ENCODE data around the gene BARHL2. TPM values are rescaled to one million over a fixed set of nuclear protein-coding genes. Genes with fewer than 3 reads are reported as not detected.

The BARHL2 gene
- polyA plus RNA-seq, 1 donor (not counting 4 experiments of a cell fraction or from before 2014, with no cell fraction given) = not detected

DNA sequence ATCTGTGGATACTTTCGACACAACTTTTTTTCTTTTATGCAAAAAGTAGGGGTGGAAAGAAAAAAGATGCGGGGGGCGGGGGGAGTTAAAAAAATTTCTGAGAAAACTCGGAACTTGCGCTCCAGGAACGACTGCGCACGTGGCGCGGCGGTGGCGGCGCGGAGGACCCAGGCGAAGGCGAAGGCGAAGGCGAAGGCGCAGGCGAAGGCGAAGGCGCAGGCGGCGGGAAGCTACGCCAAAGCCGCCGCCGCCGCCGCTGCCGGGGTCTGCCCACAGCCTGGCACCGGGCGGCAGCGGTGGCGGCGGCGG, 208 bp upstream of the BARHL2 start:
- H3K27me3 ChIP-seq (ENCODE audit: control insufficient read depth, extremely low read depth, insufficient read depth, low read length) = peaks cover 90% of the 10 kb centered on the region
- FAIRE-seq = no peak

DNA sequence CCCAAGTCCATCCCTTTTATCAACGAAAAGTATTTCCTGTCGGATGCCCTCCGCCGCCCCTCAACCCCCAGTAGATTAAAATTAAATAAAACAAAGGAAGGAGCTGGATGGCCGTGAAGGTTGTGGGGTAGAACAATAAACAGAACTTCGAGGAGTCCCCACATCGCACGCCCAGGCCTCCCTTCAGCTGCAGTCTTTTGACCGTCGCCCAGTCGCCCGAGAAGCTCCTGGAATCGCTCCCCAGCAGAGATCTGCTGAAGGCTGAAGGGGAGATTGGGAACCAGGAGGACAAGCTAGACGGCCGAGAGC, 905 bp downstream of the BARHL2 start:
- DNase-seq (ENCODE audit: low read depth, low spot score) (no peak), FAIRE-seq (no peak)
- Histone ChIP-seq H3K27ac (ENCODE audit: control insufficient read depth, insufficient read depth, low read length) (no peak overlapping the region), H3K4me1 (ENCODE audit: control insufficient read depth, extremely low read depth, insufficient read depth, low read length) (no peaks in the 10 kb centered on the region), H3K4me2 (ENCODE audit: control insufficient read depth, extremely low read depth, insufficient read depth, low read depth, low read length) (no peak overlapping the region), H3K9ac (ENCODE audit: control insufficient read depth, extremely low read depth, insufficient read depth, low read length) (no peak overlapping the region), H3K36me3 (ENCODE audit: control insufficient read depth in 2 of 2, extremely low read depth in 1 of 2, insufficient read depth in 2 of 2, low read length in 2 of 2) (no peaks in the 10 kb centered on the region), H3K79me2 (ENCODE audit: control insufficient read depth, insufficient read depth, low read length) (no peaks in the 10 kb centered on the region), H3K9me3 (ENCODE audit: control insufficient read depth, low read depth, low read length) (peaks cover 7% of the 10 kb centered on the region), H3K4me3 (ENCODE audit: control insufficient read depth in 2 of 3, extremely low read depth in 1 of 3, insufficient read depth in 2 of 3, low read depth in 1 of 3, low read length in 3 of 3) (no peak overlapping the region), H2AFZ (ENCODE audit: control insufficient read depth, low read length) (no peak overlapping the region), H4K20me1 (ENCODE audit: control insufficient read depth, extremely low read depth, insufficient read depth, low read length) (no peaks in the 10 kb centered on the region), H3K27me3 (ENCODE audit: control insufficient read depth, extremely low read depth, insufficient read depth, low read length) (peaks cover 95% of the 10 kb centered on the region), H3K9me1 (ENCODE audit: control insufficient read depth, extremely low read depth, insufficient read depth, low read length) (no peaks in the 10 kb centered on the region)
- TF ChIP-seq, protein P1, sequence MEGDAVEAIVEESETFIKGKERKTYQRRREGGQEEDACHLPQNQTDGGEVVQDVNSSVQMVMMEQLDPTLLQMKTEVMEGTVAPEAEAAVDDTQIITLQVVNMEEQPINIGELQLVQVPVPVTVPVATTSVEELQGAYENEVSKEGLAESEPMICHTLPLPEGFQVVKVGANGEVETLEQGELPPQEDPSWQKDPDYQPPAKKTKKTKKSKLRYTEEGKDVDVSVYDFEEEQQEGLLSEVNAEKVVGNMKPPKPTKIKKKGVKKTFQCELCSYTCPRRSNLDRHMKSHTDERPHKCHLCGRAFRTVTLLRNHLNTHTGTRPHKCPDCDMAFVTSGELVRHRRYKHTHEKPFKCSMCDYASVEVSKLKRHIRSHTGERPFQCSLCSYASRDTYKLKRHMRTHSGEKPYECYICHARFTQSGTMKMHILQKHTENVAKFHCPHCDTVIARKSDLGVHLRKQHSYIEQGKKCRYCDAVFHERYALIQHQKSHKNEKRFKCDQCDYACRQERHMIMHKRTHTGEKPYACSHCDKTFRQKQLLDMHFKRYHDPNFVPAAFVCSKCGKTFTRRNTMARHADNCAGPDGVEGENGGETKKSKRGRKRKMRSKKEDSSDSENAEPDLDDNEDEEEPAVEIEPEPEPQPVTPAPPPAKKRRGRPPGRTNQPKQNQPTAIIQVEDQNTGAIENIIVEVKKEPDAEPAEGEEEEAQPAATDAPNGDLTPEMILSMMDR (optimal IDR thresholded peaks at IDR 0.05 in 1 of 3, IDR thresholded peaks at IDR 0.05 in 1 of 3, conservative IDR thresholded peaks at IDR 0.05 in 1 of 3; ENCODE audit: extremely low read depth in 1 of 3, insufficient read depth in 2 of 3, low read length in 3 of 3) = no peak
- TF ChIP-seq EZH2 (IDR thresholded peaks at IDR 0.05; ENCODE audit: low read length) = no peak
- dilution Hi-C loops (cut with MboI; ENCODE audit: extremely low pct_ligation_motif_present, low sequenced_read_pairs) = no loop called here

More for the DNA sequence above, 208 bp upstream of the BARHL2 start:
- peak; percentile 28 for TF ChIP-seq EZH2 (IDR thresholded peaks at IDR 0.05; ENCODE audit: low read length)
- TF ChIP-seq, protein P1 (optimal IDR thresholded peaks at IDR 0.05 in 1 of 3, IDR thresholded peaks at IDR 0.05 in 1 of 3, conservative IDR thresholded peaks at IDR 0.05 in 1 of 3; ENCODE audit: extremely low read depth in 1 of 3, insufficient read depth in 2 of 3, low read length in 3 of 3) = no peak
- Histone ChIP-seq H3K27ac (ENCODE audit: control insufficient read depth, insufficient read depth, low read length) (no peak overlapping the region), H3K4me2 (ENCODE audit: control insufficient read depth, extremely low read depth, insufficient read depth, low read depth, low read length) (no peak overlapping the region), H3K4me3 (ENCODE audit: control insufficient read depth in 2 of 3, extremely low read depth in 1 of 3, insufficient read depth in 2 of 3, low read depth in 1 of 3, low read length in 3 of 3) (no peak overlapping the region), H3K4me1 (ENCODE audit: control insufficient read depth, extremely low read depth, insufficient read depth, low read length) (no peaks in the 10 kb centered on the region), H2AFZ (ENCODE audit: control insufficient read depth, low read length) (no peak overlapping the region), H3K9me3 (ENCODE audit: control insufficient read depth, low read depth, low read length) (peaks cover 7% of the 10 kb centered on the region), H3K36me3 (ENCODE audit: control insufficient read depth in 2 of 2, extremely low read depth in 1 of 2, insufficient read depth in 2 of 2, low read length in 2 of 2) (no peaks in the 10 kb centered on the region), H3K79me2 (ENCODE audit: control insufficient read depth, insufficient read depth, low read length) (no peaks in the 10 kb centered on the region), H3K9me1 (ENCODE audit: control insufficient read depth, extremely low read depth, insufficient read depth, low read length) (no peaks in the 10 kb centered on the region), H3K9ac (ENCODE audit: control insufficient read depth, extremely low read depth, insufficient read depth, low read length) (no peak overlapping the region), H4K20me1 (ENCODE audit: control insufficient read depth, extremely low read depth, insufficient read depth, low read length) (no peaks in the 10 kb centered on the region)
- dilution Hi-C loops (cut with MboI; ENCODE audit: extremely low pct_ligation_motif_present, low sequenced_read_pairs) = no loop called here
- DNase-seq (ENCODE audit: low read depth, low spot score) = no peak

Measured in keratinocyte (primary cell).